HG02973 (cell line): ENCODE data around the gene CYP2W1.

Experiments
- ATAC-seq: cut with Tn5 transposase; IDR thresholded peaks from one replicate; pipeline ENCODE4 v1.9.1; 2021; ENCODE audit warnings: moderate library complexity; ENCODE audit not compliant: unreplicated experiment

Gene CYP2W1

GRCh38 chr7:1014681-1015080, 31.7 kb downstream of the CYP2W1 start:
- no peak for ATAC-seq

- no peak for ATAC-seq
Measured at GRCh38 chr7:1015196-1016121, 32.5 kb downstream of the CYP2W1 start.

DNA sequence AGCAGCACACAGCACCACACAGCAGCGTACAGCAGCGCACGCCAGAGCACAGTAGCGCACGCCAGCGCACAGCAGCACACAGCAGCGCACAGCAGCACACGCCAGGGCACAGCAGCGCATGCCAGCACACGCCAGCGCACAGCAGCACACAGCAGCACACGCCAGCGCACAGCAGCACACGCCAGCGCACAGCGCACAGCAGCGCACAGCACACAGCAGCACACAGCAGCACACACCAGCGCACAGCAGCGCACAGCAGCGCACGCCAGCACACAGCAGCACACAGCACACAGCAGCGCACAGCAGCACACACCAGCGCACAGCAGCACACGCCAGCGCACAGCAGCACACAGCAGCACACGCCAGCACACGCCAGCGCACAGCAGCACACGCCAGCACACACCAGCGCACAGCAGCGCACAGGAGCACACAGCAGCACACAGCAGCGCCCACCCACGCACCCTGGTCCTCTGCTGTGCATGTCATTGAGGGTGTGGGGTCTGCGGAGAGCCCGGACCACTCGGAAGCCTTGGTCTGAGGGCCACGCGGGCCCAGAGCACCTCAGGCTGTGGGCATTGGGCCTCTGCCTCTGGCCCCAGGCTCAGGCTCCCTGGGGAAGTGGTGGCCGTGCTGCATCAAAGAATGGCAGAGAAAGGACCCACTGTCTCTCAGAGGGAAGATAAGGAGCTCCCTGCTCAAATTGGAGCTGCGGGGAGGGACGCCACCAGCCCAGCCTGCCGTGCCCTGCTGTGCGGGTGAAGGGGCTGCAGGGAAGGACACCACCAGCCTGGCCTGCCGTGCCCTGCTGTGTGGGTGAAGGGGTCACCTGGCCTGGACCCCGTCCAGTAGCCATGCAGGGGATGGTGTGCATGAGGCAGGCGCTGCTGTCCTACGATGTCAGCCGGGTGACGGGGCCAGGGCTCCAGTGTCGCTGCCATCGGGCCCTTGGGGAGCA, 33.9 kb downstream of the CYP2W1 start:
- ATAC-seq: no peak

- ATAC-seq: no peak
Measured at GRCh38 chr7:1017586-1018333, 34.8 kb downstream of the CYP2W1 start.

DNA sequence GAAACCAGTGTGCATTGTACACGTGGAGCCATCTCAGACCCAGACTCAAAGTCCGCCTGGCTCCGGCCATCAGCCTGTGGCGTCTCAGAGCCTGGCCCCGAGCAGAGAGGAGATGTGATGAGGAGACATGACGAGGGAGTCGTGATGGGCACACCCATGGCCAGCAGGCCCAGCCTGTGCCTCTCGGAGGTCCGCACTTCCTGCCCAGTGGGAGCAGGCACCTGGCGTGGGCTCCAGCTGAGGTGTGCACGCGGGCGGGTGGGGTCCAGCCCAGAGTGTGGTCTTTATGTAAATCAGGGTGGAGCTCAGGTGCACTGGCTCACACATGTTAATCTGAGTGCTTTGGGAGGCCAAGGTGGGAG, 35.3 kb downstream of the CYP2W1 start:
- ATAC-seq: no peak

GRCh38 chr7:1019255-1019785, 36.3 kb downstream of the CYP2W1 start:
- ATAC-seq: no peak

DNA sequence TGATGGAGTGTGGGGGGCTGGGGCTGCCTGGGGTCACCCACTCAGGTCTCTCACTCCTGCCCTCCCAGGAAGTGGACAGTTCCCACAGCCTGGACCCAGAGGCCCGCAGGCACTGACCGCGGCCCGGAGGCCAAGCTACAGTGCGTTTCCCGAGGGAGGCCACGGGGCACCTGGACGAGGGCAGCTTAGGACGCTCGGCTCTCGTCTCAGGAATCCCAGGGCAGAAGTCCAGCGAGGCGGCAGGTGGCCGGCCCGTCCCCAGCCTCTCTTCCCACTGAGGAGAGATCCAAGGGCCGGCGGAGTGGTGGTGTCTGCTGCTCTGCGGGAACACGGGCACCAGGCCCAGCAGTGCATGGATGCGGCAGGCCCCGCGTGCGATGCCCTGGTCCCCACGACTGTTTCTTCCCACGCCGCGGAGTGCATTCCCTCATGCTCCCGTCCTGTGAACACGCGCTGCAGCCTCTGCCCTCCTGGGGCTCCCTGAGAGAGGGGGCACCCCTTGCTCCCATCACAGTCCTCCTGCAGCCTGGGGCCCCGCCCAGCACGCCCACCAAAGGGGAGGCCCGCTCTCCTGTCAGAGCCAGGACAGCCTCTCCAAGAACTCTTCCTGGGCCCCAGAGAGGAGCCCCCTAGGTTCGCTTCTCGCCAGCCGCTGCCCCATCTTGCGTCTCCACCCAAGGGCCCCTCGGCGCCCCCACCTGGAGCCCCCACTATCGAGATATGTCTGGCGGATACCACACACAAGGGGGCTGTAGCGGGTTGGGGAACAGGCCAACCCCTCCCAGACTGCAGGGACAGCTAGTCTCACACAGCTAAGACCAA, 37.0 kb downstream of the CYP2W1 start:
- no peak for ATAC-seq

GRCh38 chr7:1020849-1021251, 37.9 kb downstream of the CYP2W1 start:
- no peak for ATAC-seq

- no peak for ATAC-seq
Measured at GRCh38 chr7:1021366-1021765, 38.4 kb downstream of the CYP2W1 start.

DNA sequence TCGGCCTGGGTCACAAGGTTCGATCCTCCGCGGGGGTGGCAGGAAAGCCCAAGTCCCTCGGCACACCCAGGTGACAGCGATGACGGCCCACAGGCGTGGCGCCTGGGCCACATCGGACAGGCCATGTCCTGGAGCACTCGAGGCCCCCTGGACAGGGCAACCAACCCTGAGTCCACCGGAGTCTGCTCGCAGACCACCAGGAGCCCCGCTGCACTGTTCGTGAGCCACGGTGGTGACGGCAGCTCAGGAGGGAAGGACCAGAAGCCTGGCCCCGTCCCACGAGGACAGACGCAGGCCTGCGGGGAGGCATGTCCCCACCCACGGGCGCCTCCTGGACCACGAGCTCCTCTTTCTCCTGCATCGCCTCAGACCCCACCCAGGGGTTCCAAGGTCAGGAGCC, 39.0 kb downstream of the CYP2W1 start:
- no peak for ATAC-seq

DNA sequence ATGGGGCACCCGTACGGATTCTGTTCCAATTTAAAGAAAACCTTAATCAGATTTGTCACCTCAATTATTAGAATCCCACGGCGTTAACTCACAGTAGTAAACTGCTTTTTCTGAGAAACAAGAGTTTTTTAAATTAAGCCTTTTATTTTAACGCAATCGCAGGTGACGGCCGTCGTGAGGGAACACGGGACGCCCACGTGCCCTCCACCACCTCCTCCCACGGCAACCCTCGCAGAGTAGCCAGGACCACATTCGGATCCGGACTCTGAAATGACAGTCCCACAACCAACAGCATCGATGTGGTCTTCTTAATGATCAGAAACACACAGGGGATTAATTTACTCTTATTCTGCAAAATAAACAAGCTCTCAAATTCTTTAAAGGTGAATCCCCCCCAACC, 39.4 kb downstream of the CYP2W1 start:
- ATAC-seq: no peak

- ATAC-seq: no peak
Measured at GRCh38 chr7:1022801-1023465, 40.0 kb downstream of the CYP2W1 start.

DNA sequence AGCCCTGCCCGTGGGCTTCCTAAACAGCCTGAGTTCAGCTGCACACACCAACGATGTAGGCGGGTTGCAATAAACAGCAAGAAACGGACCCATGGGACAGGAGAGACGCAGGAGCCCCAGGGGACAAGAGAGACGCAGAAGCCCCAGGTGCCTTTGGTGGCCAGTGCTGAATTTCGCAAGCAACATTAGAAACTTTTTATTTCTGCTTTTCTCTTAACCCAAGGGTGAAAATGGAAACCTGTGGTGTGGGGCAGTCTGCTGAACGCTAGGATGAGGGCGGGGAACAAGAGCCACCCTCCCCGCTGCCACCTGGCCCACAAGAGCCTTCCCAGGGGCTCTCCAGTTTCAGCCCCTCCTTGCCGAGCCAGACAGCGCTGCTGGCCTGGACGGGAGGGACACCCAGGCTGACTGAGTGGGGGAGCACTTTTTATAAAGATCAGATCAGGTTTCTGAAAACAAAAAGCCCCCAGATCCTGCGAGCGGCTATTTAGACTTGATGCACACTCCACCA, 41.4 kb downstream of the CYP2W1 start:
- peak; percentile 41 for ATAC-seq

DNA sequence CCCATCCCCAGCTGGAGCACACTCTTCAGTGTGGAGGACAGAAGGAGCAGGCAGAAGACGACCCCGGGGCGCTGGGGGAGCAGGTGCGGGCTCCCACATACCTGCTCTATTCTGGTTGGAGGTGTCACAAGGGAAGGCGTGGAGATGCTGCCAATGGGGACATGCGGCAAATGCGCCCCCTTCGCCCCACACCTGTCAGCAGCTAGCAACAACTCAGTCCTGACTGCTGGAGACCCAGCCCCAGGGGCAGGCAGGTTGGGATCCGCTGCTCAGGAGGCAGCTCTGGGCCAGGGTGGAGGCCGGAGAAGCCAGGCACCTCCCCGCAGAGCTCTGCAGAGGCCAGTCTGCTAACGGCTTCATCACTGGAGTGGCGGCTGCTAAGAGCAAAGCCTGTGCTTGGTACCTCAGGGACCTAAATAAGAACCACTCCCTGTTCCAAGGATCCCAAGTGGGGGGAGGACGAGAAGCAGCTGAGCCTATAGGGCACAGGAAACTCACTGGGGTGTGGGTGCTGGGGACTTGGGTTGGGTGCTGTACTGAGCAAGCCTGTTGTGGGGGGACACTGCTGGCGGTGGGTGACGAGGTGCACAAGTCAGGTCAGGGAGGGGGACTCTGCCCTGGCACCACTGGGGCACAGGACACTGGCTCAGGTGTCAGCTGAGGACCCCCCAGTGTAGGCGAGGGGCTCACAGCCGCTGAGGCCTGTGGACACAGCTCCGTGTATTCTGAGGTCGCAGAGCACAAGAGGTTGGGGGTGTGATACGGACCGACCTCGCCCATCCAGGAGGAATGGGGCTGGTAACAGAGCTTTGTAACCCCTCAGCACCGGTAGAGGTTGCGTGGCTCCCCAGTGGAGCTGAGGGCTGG, 42.1 kb downstream of the CYP2W1 start:
- no peak for ATAC-seq

DNA sequence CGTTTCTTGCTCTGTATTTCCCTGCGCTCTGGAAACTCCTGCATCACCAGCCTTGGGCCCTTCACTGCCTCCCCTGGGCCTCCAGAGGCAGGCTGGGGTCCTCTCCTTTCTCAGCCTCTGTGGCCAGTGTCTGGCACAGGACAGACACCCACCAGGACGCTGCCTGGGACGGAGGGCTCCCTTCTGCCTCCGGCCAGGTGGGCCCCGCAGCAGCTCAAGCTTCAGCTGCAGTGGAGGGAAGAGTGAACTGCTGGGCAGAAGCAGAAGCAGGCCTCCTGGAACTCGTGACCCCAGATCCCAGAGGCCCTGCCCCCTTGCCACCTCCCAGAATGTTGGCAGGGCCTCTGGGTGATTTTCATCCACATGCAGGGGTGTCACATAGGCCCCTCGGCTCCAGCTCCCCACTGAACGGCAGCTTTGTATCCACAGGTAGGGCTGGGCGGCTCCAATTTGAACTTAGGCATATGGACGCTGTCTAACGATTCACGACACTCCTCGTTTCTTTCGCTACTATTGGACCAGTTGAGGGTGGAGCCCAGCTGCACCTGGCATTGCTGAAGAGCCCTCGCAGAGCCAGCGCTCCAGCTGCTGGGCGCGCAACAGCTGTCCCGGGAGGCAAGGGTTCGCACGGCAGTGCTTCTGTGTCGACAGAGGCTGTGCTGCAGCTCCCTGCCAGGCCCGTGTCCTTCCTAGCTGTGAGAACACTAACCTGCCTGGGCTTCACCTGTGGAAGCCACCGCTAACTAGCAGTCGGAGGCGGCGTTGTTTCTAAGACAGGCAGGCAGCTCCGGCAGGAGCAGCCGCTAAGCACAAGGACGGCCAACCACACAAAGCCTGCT, 43.0 kb downstream of the CYP2W1 start:
- no peak for ATAC-seq

DNA sequence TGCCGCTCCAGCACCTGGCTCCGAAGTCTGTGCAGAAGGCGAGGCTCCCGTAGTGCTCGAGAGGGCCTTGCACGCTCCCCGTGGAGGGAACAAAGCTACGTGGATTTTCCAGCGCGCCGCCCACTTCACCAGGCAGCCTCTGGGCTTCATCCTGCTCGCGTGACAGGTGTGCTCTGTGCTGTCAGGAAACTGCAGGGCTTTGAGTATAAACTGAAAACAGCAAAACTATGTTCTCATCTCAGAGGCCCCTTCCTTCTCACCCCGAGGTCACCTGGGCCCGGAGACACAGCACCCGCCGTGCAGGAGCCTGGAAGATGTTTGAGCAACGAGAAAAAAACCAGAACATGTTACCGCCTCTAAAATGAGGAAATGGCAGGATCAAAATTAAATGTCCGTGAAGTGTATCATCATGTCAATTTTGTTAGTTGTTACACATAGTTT, 43.8 kb downstream of the CYP2W1 start:
- ATAC-seq: no peak
